IPS-18c (cell line): ENCODE results near the gene ABCC2.

Experiments
- H3K4me3 ChIP-seq: 2 replicates; pipeline ENCODE4 v1.7.0; 2013; ENCODE audit warnings: low read depth, mild to moderate bottlenecking, low read length, moderate library complexity; ENCODE audit not compliant: insufficient read depth
- H3K9me3 ChIP-seq: one replicate; pipeline ENCODE4 v1.6.1; 2013; ENCODE audit warnings: mild to moderate bottlenecking, low read length, moderate library complexity; ENCODE audit not compliant: control insufficient read depth, insufficient read depth

ABCC2 gene

DNA sequence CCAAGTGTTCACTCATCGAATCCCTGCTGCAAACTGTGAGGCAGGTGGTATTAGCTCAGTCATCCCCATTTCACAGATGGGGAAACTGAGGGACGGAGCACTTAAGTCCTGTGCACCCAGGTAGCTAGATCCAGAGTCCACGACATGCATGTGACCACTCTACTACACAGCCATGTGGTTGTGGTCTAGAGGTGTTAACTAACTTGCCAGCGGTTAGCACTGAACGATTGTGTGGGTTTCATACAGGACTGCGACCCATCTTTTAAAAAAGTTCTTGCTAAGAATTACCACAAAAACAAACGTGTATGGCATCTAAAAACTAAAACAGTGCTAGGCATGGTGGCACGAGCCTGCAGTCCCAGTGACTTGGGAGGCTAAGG lies 16.1 kb upstream of the ABCC2 start:
- Histone ChIP-seq H3K4me3 (no peak overlapping the region), H3K9me3 (no peaks in the 10 kb centered on the region)

DNA sequence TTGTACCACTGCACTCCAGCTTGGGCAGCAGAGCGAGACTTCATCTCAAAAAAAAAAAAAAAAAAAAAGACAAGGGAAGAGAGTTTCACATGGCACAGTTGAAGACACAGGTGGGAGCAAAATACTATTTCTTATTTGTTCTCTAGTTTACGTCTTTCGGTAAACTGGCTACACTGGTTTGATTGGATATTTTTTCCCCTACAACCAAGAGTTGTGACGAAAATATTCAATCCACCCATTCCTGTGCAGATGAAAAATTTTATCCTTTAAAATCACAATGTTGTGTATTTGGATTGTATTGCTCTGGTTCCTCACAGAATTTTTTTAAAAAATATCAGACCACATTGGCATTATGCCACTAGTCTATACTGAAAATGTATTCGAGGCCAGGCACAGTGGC lies 14.5 kb upstream of the ABCC2 start:
- Histone ChIP-seq H3K9me3 (no peaks in the 10 kb centered on the region), H3K4me3 (no peak overlapping the region)

DNA sequence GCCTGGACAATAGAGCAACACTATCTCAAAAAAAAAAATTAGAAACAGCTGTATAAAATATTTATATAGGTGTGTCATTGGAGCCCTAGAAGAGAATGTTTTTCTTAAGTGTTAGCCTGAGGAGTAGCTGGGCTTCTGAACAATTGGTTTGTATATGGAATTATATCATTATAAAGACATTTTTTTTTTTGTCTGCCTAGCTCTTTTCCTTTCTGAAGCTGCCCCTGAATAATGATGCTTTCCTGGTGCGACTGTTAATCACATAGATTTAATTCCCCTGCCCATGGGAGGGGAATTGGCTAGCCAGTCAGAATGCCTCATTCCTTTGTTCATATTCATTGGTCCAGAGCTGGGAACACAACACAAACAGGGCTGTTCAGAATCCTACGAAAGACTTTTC lies 13.9 kb upstream of the ABCC2 start:
- no peaks in the 10 kb centered on the region for H3K9me3 ChIP-seq
- H3K4me3 ChIP-seq, result no peak overlapping the region

DNA sequence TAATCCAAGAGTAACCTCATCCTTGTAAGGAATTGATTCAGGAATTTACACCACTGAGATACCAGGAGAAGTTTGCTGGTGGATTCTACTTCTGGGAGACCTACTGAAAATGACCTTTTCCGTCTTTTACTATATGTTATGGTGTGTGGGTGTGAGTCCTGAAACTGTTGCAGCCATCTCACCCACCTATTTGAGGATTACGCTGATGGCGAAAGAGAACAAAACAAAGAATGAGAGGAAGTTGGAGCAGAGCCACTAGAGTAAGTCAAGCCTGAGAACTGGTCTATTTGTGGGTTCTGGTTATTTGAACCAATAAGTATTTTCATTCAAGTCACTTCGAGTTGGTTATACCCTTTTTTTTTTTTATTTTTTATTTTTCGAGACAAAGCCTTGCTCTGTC lies 12.7 kb upstream of the ABCC2 start:
- H3K4me3 ChIP-seq, result no peak overlapping the region
- no peaks in the 10 kb centered on the region for H3K9me3 ChIP-seq

DNA sequence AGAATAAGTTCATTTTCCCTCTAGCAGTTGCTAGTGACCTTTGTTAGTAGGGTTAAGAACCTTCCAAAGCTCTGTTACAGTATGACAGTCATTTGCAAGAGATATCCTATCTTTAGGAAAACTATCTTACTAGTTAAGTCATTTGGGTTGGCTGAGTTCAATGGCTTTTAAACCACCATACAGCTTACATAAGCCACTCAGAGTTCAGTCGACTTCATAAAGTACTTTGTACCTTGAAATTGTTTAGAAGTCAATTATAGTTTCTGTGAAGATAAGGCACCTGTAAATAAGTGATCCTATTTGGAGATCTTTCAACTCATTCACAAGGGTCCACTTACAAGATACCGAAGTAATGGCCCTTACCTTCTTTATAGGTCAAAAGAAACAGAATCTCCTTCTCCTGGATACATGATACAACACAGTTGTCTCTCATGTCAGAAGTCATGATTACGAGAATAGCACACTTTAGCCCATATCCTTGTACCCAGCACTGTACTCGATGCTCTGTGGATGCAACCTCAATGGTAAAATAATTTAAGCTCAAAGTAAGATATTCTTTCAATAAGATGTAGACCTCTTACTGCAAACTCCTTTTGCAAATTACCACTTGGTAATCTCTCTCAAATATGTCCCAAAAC lies 11.9 kb upstream of the ABCC2 start:
- no peak overlapping the region for H3K4me3 ChIP-seq

DNA sequence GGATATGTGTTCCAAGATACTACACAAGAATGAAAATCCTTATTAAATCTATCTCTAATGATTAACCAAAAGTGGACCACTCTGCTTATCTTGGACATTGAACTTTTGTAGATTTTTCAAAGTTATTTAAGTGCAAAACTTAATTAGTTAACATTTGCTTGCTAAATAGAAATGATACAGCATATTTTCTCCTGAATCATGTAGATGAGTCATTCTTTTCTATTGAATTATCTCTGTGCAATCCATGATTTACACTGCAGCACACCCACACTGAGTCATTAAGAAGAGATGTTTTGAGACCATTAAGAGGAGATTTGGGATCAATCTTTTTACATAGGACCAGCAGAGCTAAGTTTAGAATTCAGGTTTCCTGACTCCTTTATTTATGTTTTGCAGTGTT lies 6.6 kb upstream of the ABCC2 start:
- no peaks in the 10 kb centered on the region for H3K9me3 ChIP-seq
- no peak overlapping the region for H3K4me3 ChIP-seq

More for the DNA sequence above, 11.9 kb upstream of the ABCC2 start:
- no peaks in the 10 kb centered on the region for H3K9me3 ChIP-seq

DNA sequence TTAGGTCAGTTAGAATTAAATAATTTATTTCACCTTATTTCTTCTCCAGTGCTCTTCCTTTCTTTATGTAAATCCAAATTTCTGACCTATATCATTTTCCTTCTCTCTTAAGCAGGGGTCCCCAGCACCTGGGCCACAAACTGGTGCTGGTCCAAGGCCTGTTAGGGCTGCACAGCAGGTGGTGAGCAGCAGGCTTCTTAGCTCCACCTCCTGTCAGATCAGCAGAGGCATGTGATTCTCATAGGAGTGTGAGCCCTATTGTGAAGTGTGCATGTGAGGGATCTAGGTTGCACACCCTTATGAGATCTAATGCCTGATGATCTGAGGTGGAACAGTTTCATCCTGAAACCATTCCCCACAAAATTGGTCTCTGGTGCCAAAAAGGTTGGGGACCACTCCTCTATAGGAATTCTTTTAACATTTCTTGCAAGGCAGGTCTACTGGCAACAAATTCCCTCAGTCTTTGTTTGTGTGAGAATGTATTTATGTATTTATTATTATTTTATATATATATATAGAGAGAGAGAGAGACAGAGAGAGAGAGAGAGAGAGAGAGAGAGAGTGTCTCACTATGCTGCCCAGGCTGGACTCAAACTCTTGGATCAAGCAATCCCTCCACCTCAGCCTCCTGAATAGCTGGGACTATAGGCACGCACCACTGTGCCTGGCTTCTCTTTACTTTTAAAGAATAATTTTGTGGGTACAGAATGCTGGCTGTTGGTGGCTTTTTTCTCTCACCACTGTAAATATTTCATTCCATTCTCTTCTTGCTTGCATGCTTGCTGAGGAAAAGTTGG lies 4.3 kb upstream of the ABCC2 start:
- no peak overlapping the region for H3K4me3 ChIP-seq
- no peaks in the 10 kb centered on the region for H3K9me3 ChIP-seq

DNA sequence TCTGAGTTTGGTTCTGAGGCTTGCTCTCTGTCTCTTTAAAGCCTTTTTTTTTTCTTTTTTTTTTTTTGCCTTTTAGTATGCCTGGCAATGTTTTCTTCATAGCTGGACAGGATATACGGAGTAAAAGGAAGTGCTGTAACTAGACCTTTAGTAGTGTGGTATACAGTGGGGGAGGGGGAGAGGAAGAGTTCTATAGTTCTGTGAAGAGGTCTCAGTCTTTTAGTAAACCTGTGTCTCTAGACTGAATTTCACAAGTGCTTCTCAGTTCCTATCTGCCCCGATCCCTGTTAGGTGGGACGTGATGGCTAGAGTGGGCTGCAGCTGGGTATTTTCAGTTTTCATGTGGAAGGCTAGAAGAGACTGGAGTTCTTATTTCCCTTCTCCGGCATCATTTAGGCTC lies 3.1 kb upstream of the ABCC2 start:
- no peak overlapping the region for H3K4me3 ChIP-seq
- no peaks in the 10 kb centered on the region for H3K9me3 ChIP-seq

DNA sequence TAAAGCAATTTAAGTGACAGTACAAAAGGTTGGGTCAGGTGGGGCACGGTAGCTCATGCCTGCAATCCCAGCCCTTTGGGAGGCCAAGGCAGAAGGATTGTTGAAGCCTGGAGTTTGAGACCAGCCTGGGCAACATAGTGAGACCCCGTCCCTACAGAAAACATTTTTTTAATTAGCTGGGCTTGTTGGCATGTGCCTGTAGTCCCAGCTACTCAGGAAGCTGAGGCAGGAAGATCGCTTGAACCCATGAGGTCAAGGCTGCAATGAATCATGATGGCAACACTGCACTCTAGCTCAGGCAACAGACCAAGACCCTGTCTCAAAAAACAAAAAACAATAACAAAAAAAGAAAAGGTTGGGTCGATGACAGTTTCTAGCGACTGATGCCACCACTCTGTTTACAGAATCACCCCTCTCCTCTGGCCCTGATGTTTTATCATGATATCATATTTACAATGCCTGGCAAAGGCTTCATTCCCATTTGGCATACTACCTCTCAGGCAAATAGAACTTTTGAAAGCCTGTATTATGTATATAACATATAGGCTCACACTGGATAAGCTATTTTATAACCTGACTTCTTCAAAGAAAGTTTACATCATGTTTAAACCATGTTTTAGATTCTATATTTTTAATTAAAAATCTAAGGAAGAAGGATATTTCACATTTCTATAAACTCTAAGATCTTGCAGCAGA lies 558 bp upstream of the ABCC2 start:
- no peak overlapping the region for H3K4me3 ChIP-seq
- H3K9me3 ChIP-seq, result no peaks in the 10 kb centered on the region

DNA sequence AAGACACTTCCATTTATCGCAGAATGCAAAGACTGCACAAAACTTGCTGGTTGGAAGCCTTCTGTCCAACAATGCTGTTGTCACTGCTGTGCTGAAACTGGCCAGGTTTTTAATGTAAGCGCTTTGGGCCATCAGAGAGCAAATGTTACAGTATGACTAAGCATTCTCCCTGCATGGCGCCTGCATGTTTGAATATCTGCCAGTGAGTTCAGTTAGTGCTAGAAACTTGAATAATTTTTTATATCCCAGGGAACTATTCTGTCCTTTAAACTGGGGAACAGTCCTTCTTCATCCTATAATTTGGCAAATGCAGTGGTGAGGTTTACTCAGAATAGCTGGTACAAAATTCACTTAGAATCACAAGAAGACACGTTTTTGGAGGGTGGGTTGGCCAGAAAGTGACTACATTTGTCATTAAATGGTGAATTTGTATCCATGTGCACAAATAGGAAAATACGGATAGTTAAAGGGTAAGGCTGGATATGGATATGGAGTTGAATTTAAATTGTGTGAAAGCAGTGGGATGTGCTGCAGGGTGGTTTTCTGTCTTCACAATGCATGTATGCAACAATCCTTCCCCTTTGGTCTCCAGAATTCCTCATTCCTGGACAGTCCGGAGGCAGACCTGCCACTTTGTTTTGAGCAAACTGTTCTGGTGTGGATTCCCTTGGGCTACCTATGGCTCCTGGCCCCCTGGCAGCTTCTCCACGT lies 1.7 kb downstream of the ABCC2 start:
- H3K4me3 ChIP-seq, result no peak overlapping the region

DNA sequence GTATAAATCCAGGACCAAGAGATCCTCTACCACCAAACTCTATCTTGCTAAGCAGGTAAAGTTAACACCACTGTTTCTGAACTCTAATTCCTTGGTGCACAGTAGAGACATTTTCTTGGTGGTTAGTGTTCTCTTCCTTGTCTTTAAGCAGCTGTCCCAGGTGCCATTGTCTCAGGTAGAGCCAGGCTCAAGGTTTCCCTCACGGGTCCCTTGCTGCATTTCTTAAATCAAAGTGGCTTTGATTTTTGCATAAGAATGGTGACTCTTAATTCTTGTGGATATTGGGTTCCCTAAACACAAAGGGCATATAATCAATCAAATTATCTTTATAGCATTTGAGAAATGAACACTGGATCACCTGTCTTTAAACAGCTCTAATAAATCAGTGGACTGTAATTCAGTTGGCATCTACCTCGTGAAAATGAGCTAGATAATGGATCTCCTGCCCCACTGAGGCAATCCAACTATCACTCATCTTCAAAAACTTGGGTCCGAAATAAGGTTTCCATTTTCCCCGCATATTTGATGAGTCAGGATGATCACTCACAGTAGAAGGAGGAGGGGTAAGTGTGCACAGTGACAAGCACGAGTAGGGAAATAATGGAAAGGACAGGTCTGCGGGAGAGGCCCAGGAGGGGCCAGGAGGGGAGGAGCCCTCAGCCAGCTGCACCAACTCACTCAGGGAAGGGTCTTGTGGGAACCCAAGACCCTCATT lies 2.4 kb downstream of the ABCC2 start:
- Histone ChIP-seq H3K4me3 (no peak overlapping the region), H3K9me3 (no peaks in the 10 kb centered on the region)

More for the DNA sequence above, 1.7 kb downstream of the ABCC2 start:
- no peaks in the 10 kb centered on the region for H3K9me3 ChIP-seq

DNA sequence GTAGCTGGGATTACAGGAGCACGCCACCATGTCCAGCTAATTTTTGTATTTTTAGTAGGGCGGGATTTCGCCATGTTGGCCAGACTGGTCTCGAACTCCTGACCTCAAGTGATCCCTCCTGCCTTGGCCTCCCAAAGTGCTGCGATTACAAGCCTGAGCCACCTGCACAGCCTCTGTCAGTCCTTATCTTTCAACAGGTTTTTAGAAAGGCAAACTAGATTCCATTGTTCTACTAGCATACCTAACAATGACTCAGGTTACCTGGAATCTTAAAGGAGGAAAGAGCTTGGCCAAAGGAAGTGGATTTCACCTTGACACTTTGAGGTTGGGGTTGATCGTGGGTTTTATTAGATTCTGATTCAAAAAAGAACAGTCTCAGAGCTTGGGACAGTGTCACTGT lies 3.2 kb downstream of the ABCC2 start:
- Histone ChIP-seq H3K4me3 (no peak overlapping the region), H3K9me3 (no peaks in the 10 kb centered on the region)

DNA sequence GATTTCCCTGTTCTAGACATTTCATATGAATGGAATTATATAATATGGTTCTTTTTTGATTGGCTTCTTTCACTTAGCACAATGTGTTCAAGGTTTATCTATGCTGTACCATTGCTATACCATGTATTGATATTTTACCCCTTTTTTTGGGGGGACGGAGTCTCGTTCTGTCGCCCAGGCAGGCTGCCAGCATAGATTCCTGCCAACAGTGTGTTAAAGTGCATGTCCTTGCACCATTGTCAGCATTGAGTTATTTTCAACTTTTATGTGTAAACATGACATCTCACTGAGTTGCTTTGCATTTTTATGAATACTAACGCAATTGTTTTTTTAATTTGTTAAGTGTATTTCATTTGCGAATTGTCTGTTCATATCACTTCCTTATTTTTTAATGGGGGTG lies 4.9 kb downstream of the ABCC2 start:
- no peak overlapping the region for H3K4me3 ChIP-seq
- H3K9me3 ChIP-seq, result no peaks in the 10 kb centered on the region

DNA sequence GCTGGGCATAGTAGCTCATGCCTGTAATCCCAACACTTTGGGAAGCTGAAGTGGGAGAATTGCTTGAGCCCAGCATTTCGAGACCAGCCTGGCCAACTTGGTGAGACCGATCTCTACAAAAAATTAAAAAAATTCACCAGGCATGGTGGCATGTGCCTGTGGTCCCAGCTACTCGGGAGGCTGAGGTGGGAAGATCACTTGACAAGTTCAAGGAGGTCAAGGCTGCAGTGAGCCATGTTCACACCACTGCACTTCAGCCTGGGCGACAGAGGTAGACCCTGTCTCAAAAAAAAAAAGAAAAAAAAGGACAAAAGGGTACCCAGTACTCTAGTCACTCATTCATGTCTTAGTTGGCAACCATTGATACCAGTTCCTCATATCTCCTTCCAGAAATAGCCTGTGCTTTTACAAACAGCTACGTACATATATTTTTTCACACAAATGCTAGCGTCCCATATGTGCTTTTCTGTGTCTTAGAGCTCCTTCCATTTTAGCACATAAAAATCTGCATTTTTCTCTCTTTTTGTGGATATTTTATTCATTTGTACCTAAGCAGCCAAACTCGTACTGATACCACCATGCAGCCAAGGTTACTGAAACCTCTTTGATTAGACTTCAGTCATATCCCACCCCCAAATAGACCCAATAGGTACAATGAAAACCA lies 5.5 kb downstream of the ABCC2 start:
- Histone ChIP-seq H3K4me3 (no peak overlapping the region), H3K9me3 (no peaks in the 10 kb centered on the region)

DNA sequence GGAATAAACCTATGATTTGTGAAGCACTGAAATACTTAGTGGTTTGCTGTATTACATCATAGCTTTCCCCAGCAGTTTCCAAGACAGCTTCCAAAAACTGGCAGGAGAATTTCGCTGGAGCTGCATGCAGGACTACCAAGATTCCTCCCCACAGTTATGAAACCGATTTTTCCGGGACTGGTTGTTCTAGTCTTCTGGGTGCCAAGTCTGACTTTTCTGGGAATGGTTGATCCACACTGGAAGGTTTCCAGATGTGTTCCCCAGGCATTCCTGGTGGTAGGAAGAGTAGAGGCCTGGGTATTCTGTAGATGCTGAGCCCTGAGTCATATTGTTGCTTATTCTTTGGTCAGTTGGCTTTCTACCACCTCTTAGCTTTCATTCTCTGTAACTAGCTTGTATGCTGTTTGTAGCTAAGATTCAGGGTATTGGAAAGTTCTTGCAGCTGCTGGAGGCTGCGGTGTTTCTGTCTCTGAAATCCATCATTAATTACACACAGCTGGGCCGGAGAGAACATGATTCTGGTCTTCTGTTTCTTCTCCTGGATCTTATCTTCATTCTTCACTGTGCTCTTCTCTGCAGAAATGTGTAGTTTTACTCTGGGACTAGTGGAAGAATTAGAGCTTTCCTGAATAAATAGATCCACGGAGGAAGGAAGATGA lies 6.3 kb downstream of the ABCC2 start:
- Histone ChIP-seq H3K4me3 (no peak overlapping the region), H3K9me3 (no peaks in the 10 kb centered on the region)

DNA sequence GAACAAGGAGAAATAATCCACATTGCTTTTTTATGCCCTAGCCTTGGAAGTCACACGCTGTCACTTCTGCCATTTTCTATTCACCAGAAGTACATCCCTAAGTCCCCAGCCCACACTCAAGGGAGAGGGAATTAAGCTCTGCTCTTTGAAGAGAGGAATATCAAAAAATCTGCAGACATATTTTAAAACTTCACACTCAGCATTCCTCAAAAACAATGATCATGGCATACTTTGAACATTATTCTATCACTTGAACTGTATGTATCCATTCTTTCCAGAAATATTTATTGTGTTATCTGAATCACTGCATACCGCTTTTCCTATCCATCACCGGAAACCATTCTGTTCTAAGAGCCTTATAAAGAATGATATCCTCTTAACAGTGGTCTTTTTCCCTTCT lies 9.4 kb downstream of the ABCC2 start:
- no peaks in the 10 kb centered on the region for H3K9me3 ChIP-seq
- H3K4me3 ChIP-seq, result no peak overlapping the region
